H9 (cell line): ENCODE measurements around the gene OR11G2. TPM values are rescaled to one million over a fixed set of nuclear protein-coding genes. Genes with fewer than 3 reads are reported as not detected.
"Not testable (repeated sequence)": the region's sequence is repeated elsewhere in the genome, so short reads cannot be mapped to it uniquely, and the experiment has no call there.

Experiments
- DNase-seq: peaks from one replicate; pipeline ENCODE4 v3.0.0-alpha.2; 2017
- H2AFZ ChIP-seq: one replicate; pipeline ENCODE4 v1.6.1; 2013; ENCODE audit warnings: mild to moderate bottlenecking, low read length, control low read depth, moderate library complexity
- H2AK5ac ChIP-seq: 2 replicates; pipeline ENCODE4 v1.6.1; 2013; ENCODE audit warnings: low read length, control low read depth, mixed read lengths; ENCODE audit not compliant: insufficient read length
- H2BK120ac ChIP-seq: one replicate; pipeline ENCODE4 v1.6.1; 2013; ENCODE audit warnings: low read depth, mild to moderate bottlenecking, low read length, control low read depth, inconsistent platforms; ENCODE audit not compliant: poor library complexity, severe bottlenecking
- H2BK12ac ChIP-seq: 2 replicates; pipeline ENCODE4 v1.6.1; 2013; ENCODE audit warnings: low read length, control low read depth, mixed read lengths, low read depth; ENCODE audit not compliant: insufficient read length
- H2BK15ac ChIP-seq: 2 replicates; pipeline ENCODE4 v1.6.1; 2013; ENCODE audit warnings: low read depth, low read length, control low read depth
- H2BK20ac ChIP-seq: one replicate; pipeline ENCODE4 v1.6.1; 2013; ENCODE audit warnings: low read depth, mild to moderate bottlenecking, low read length, control low read depth, inconsistent platforms; ENCODE audit not compliant: poor library complexity, severe bottlenecking
- H2BK5ac ChIP-seq: 2 replicates; pipeline ENCODE4 v1.6.1; 2013; ENCODE audit warnings: low read length, control low read depth, mixed read lengths; ENCODE audit not compliant: insufficient read length
- H3K14ac ChIP-seq: 2 replicates; pipeline ENCODE4 v1.6.1; 2013; ENCODE audit warnings: low read length, control low read depth; ENCODE audit not compliant: insufficient read depth
- H3K18ac ChIP-seq: 2 replicates; pipeline ENCODE4 v1.6.1; 2013; ENCODE audit warnings: low read depth, mild to moderate bottlenecking, mixed read lengths, low read length, control low read depth; ENCODE audit not compliant: insufficient read length
- H3K23ac ChIP-seq: 2 replicates; pipeline ENCODE4 v1.6.1; 2013; ENCODE audit warnings: low read length, control low read depth, mixed read lengths, low read depth; ENCODE audit not compliant: insufficient read length
- H3K23me2 ChIP-seq: 2 replicates; pipeline ENCODE4 v1.6.1; 2013; ENCODE audit warnings: low read depth, mild to moderate bottlenecking, mixed read lengths, low read length, control low read depth; ENCODE audit not compliant: insufficient read length, poor library complexity, severe bottlenecking
- H3K27ac ChIP-seq: 2 replicates; pipeline ENCODE4 v1.5.1; 2013; ENCODE audit warnings: low read length, control low read depth, mixed read lengths, low read depth; ENCODE audit not compliant: insufficient read length
- H3K27me3 ChIP-seq: 2 replicates; pipeline ENCODE4 v1.6.1; 2013; ENCODE audit warnings: low read length, control low read depth, inconsistent platforms; ENCODE audit not compliant: insufficient read depth
- H3K4ac ChIP-seq: 2 replicates; pipeline ENCODE4 v1.6.1; 2013; ENCODE audit warnings: low read depth, mild to moderate bottlenecking, control low read depth, inconsistent platforms, low read length, moderate library complexity
- H3K4me1 ChIP-seq: 2 replicates; pipeline ENCODE4 v1.6.1; 2013; ENCODE audit warnings: low read length, control low read depth, inconsistent platforms; ENCODE audit not compliant: insufficient read depth
- H3K4me2 ChIP-seq: 2 replicates; pipeline ENCODE4 v1.6.1; 2013; ENCODE audit warnings: low read length, control low read depth, mixed read lengths; ENCODE audit not compliant: insufficient read length, insufficient read depth
- H3K56ac ChIP-seq: 2 replicates; pipeline ENCODE4 v1.6.1; 2013; ENCODE audit warnings: low read depth, mild to moderate bottlenecking, mixed read lengths, low read length, control low read depth; ENCODE audit not compliant: insufficient read length
- H3K79me1 ChIP-seq: 2 replicates; pipeline ENCODE4 v1.6.1; 2013; ENCODE audit warnings: low read depth, mild to moderate bottlenecking, moderate library complexity, low read length, control low read depth, inconsistent platforms; ENCODE audit not compliant: insufficient read depth, poor library complexity, severe bottlenecking
- H3K79me2 ChIP-seq: 2 replicates; pipeline ENCODE4 v1.6.1; 2013; ENCODE audit warnings: low read length, control low read depth, inconsistent platforms; ENCODE audit not compliant: insufficient read depth
- H3K9ac ChIP-seq: 2 replicates; pipeline ENCODE4 v1.6.1; 2013; ENCODE audit warnings: low read length, control low read depth, mixed read lengths; ENCODE audit not compliant: insufficient read length; ENCODE audit errors: extremely low read depth
- H3K9me3 ChIP-seq: one replicate; pipeline ENCODE4 v1.6.1; 2013; ENCODE audit warnings: low read depth, low read length, inconsistent platforms; ENCODE audit not compliant: control insufficient read depth
- H3T11ph ChIP-seq: one replicate; pipeline ENCODE4 v1.6.1; 2013; ENCODE audit warnings: mild to moderate bottlenecking, low read length, control low read depth, inconsistent platforms
- H4K20me1 ChIP-seq: one replicate; pipeline ENCODE4 v1.6.1; 2013; ENCODE audit not compliant: control insufficient read depth, insufficient read length, insufficient read depth
- H4K5ac ChIP-seq: 2 replicates; pipeline ENCODE4 v1.6.1; 2013; ENCODE audit warnings: low read depth, mild to moderate bottlenecking, mixed read lengths, low read length, control low read depth; ENCODE audit not compliant: insufficient read length
- H4K8ac ChIP-seq: replicated peaks from 2 replicates; pipeline ENCODE4 v1.6.1; 2013; ENCODE audit warnings: low read length, control low read depth, mixed read lengths, low read depth; ENCODE audit not compliant: insufficient read length
- H4K91ac ChIP-seq: 2 replicates; pipeline ENCODE4 v1.6.1; 2013; ENCODE audit warnings: low read depth, mild to moderate bottlenecking, moderate library complexity, mixed read lengths, low read length, control low read depth; ENCODE audit not compliant: insufficient read length
- H3K27ac Mint-ChIP-seq, 3 experiments: 2 replicates in 2 of 3; 3 replicates in 1 of 3; pipeline ENCODE4 v1.8.0; 2020 to 2021; ENCODE audit warnings: mixed read lengths in 3 of 3, mild to moderate bottlenecking in 1 of 3, moderate library complexity in 1 of 3
- H3K27me3 Mint-ChIP-seq: 2 replicates; pipeline ENCODE4 v1.8.0; 2021; ENCODE audit warnings: low read depth, mild to moderate bottlenecking, moderate library complexity, mixed read lengths
- H3K36me3 Mint-ChIP-seq, 3 experiments: 2 replicates in 2 of 3; 3 replicates in 1 of 3; pipeline ENCODE4 v1.8.0; 2020 to 2021; ENCODE audit warnings: low read depth in 3 of 3, mixed read lengths in 3 of 3; ENCODE audit not compliant: insufficient read depth in 1 of 3
- H3K4me1 Mint-ChIP-seq, 2 experiments: 2 replicates each; pipeline ENCODE4 v1.8.0; 2020; ENCODE audit warnings: mixed read lengths in 2 of 2
- H3K4me3 Mint-ChIP-seq, 2 experiments: 2 replicates in 1 of 2; 3 replicates in 1 of 2; pipeline ENCODE4 v1.8.0; 2020 to 2021; ENCODE audit warnings: mild to moderate bottlenecking in 2 of 2, mixed read lengths in 2 of 2, moderate library complexity in 1 of 2
- H3K9me3 Mint-ChIP-seq, 2 experiments: 2 replicates in 1 of 2; 3 replicates in 1 of 2; pipeline ENCODE4 v1.8.0; 2020; ENCODE audit warnings: mild to moderate bottlenecking in 2 of 2, mixed read lengths in 2 of 2, moderate library complexity in 1 of 2
- CTCF ChIP-seq: fragments of 200-600 bp; sonication (generic); conservative IDR thresholded peaks from 3 replicates; pipeline ENCODE4 v1.8.0; 2021; ENCODE audit warnings: antibody characterized with exemption, mild to moderate bottlenecking
- WGBS: extraction: QIAGEN DNeasy Blood & Tissue Kit; methylation state at CpG from one replicate; pipeline ENCODE4 v1.1.7; 2013; ENCODE audit warnings: missing lambda C conversion rate, low lambda C conversion rate, mixed read lengths; ENCODE audit not compliant: insufficient read length; ENCODE audit errors: extremely low coverage; 5-methylcytosine and 5-hydroxymethylcytosine counted together
- total RNA-seq: library from RNA; stranded (reverse); gene quantifications from 2 replicates; pipeline ENCODE4 v1.2.1, GENCODE V29; 2021

OR11G2 gene
- total RNA-seq, 1 experiment from 2014 or later, result not detected

GRCh38 chr14:20209595-20209994, 18.9 kb downstream of the OR11G2 start:
- Histone ChIP-seq H2AK5ac (no peak overlapping the region), H3K18ac (no peak overlapping the region), H3K4me2 (no peak overlapping the region), H3K27me3 (no peaks in the 10 kb centered on the region), H4K91ac (no peak overlapping the region), H4K5ac (no peak overlapping the region), H2BK15ac (no peak overlapping the region), H2BK12ac (no peak overlapping the region), H2BK120ac (no peak overlapping the region), H3T11ph (no peak overlapping the region), H3K23ac (no peak overlapping the region), H3K79me2 (no peaks in the 10 kb centered on the region), H2AFZ (no peak overlapping the region), H3K9ac (no peak overlapping the region), H3K4me1 (no peaks in the 10 kb centered on the region), H3K4ac (no peak overlapping the region), H3K23me2 (no peaks in the 10 kb centered on the region), H3K56ac (no peak overlapping the region), H2BK5ac (no peak overlapping the region), H3K27ac (no peak overlapping the region), H3K9me3 (peaks cover 48% of the 10 kb centered on the region), H4K20me1 (no peaks in the 10 kb centered on the region), H3K14ac (no peak overlapping the region), H2BK20ac (no peak overlapping the region), H4K8ac (no peak overlapping the region), H3K79me1 (no peaks in the 10 kb centered on the region)
- H3K4me1 Mint-ChIP-seq, result no peaks in the 10 kb centered on the region
- peaks cover 6% of the 10 kb centered on the region; the same call in 1 of the 2 replicates for H3K27me3 Mint-ChIP-seq
- no peak for TF ChIP-seq CTCF
- H3K4me3 Mint-ChIP-seq, result no peak overlapping the region
- H3K36me3 Mint-ChIP-seq, result peaks cover 4 to 17% (median 11%) of the 10 kb centered on the region in 3 experiments; a peak in 6 of 7 replicates
- DNase-seq, result no peak
- no CpG with 5 or more reads among the region's 2 CpGs for WGBS
- H3K27ac Mint-ChIP-seq, result no peak overlapping the region
- peaks cover 73 to 78% of the 10 kb centered on the region in 2 experiments for H3K9me3 Mint-ChIP-seq

GRCh38 chr14:20212406-20212805, 21.7 kb downstream of the OR11G2 start:
- H4K5ac ChIP-seq, result not testable (repeated sequence)

More at GRCh38 chr14:20212406-20212805, 21.7 kb downstream of the OR11G2 start:
- not testable (repeated sequence) for H2BK20ac ChIP-seq, H2BK120ac ChIP-seq, H3K4me2 ChIP-seq, H2AFZ ChIP-seq, H3K4me1 ChIP-seq, H2BK5ac ChIP-seq, H3K4ac ChIP-seq, H4K20me1 ChIP-seq, H3K56ac ChIP-seq, H3K27ac ChIP-seq, H3K27me3 ChIP-seq, H3K23ac ChIP-seq, H4K8ac ChIP-seq, H2BK15ac ChIP-seq, H4K91ac ChIP-seq, H2AK5ac ChIP-seq, H3K27ac Mint-ChIP-seq, H3K9ac ChIP-seq, H3K4me1 Mint-ChIP-seq, H3K79me2 ChIP-seq, H3K27me3 Mint-ChIP-seq, H3K23me2 ChIP-seq, H3T11ph ChIP-seq, H3K4me3 Mint-ChIP-seq, H2BK12ac ChIP-seq, H3K18ac ChIP-seq, H3K14ac ChIP-seq, H3K79me1 ChIP-seq, DNase-seq
- Mint-ChIP-seq H3K9me3 (peaks cover 82 to 87% of the 10 kb centered on the region in 2 experiments), H3K36me3 (peaks cover 7 to 23% (median 20%) of the 10 kb centered on the region in 3 experiments; a peak in 6 of 7 replicates)
- WGBS, result no CpG with 5 or more reads among the region's 28 CpGs
- H3K9me3 ChIP-seq, result peaks cover 37% of the 10 kb centered on the region
